Measurements from ENCODE around the gene ADAMTS8. TPM values are rescaled to one million over a fixed set of nuclear protein-coding genes. Genes with fewer than 3 reads are reported as not detected.

The ADAMTS8 gene
- total and polyA plus RNA-seq, 2 donors (not counting 3 experiments of a cell fraction or from before 2014, with no cell fraction given): not detected

- CTCF ChIA-PET: interaction anchor here (2.0 to 12.3 kb wide), 3 partner anchors 213 to 1248 kb away, joined by 9 to 464 read pairs (median 12); no protein-coding TSS in a partner anchor
- no peak for TF ChIP-seq EZH2 (IDR thresholded peaks at IDR 0.05; ENCODE audit: borderline replicate concordance, low read depth, low read length, severe bottlenecking)
- no peak for TF ChIP-seq MYC (IDR thresholded peaks at IDR 0.05; ENCODE audit: low read depth, low read length)
- TF ChIP-seq POLR2AphosphoS5 (IDR thresholded peaks at IDR 0.05; ENCODE audit: insufficient read depth, low read depth, low read length): no peak
- no peak for TF ChIP-seq GATA2 (IDR thresholded peaks at IDR 0.05; ENCODE audit: insufficient read depth, insufficient read length, low read depth, low read length)
- no peak for TF ChIP-seq FOS (IDR thresholded peaks at IDR 0.05; ENCODE audit: borderline replicate concordance, insufficient read depth, low read length)
- TF ChIP-seq POLR2A (IDR thresholded peaks at IDR 0.05; ENCODE audit: low read depth, low read length): no peak
- TF ChIP-seq CTCF (IDR thresholded peaks at IDR 0.05; ENCODE audit: extremely low read depth in 1 of 2, insufficient read depth in 1 of 2, low read depth in 1 of 2, low read length in 2 of 2): no peak
- no peak for TF ChIP-seq MAX (IDR thresholded peaks at IDR 0.05; ENCODE audit: insufficient read depth, insufficient read length)
- TF ChIP-seq JUN (IDR thresholded peaks at IDR 0.05; ENCODE audit: borderline replicate concordance, insufficient read depth, insufficient read length, low read depth): no peak
Measured at GRCh38 chr11:130426223-130426836, 2.1 kb downstream of the ADAMTS8 start.

More at GRCh38 chr11:130426223-130426836, 2.1 kb downstream of the ADAMTS8 start:
- no peaks in the 10 kb centered on the region for H4K20me1 ChIP-seq (replicated peaks; ENCODE audit: control insufficient read depth, extremely low read depth, insufficient read depth, low read length)
- no peak overlapping the region for H3K9ac ChIP-seq (replicated peaks; ENCODE audit: extremely low read depth, insufficient read depth, low read length)
- no peaks in the 10 kb centered on the region for H3K4me1 ChIP-seq (ENCODE audit: control insufficient read depth, extremely low read depth, insufficient read depth, low read length)
- no peaks in the 10 kb centered on the region for H3K79me2 ChIP-seq (ENCODE audit: control insufficient read depth, insufficient read depth, low read length)
- FAIRE-seq: no peak
- BruUV-seq (replicated peaks): no TSS peak
- dilution Hi-C loops (cut with MboI; ENCODE audit: extremely low pct_ligation_motif_present, low sequenced_read_pairs): loop anchor here (25.0 kb wide), 1 partner anchor 436 kb away; no protein-coding TSS in a partner anchor
- intact Hi-C loops (cut with micrococcal nuclease): loop anchor here (1.0 kb wide), 1 partner anchor 213 kb away; no protein-coding TSS in a partner anchor
- no peaks in the 10 kb centered on the region for H3K9me1 ChIP-seq (replicated peaks; ENCODE audit: control insufficient read depth, extremely low read depth, insufficient read depth, low read length)
- H3K27me3 ChIP-seq (ENCODE audit: control insufficient read depth in 2 of 2, insufficient read depth in 2 of 2, low read length in 2 of 2): peaks cover 46 to 48% of the 10 kb centered on the region in 2 experiments
- no peaks in the 10 kb centered on the region for H3K36me3 ChIP-seq (ENCODE audit: control insufficient read depth in 2 of 2, extremely low read depth in 1 of 2, insufficient read depth in 2 of 2, low read length in 2 of 2)
- DNase-seq (ENCODE audit: low read depth, low spot score): no peak
- no peak overlapping the region for H3K4me3 ChIP-seq (replicated peaks in 1 of 3; ENCODE audit: insufficient read depth in 1 of 3, low read depth in 1 of 3, low read length in 3 of 3)
- H3K27ac ChIP-seq (ENCODE audit: insufficient read depth, low read depth, low read length): no peak overlapping the region
- POLR2A ChIA-PET: no interaction called here
- H3K4me2 ChIP-seq (ENCODE audit: insufficient read depth, low read length): no peak overlapping the region
- H3K9me3 ChIP-seq (replicated peaks; ENCODE audit: control insufficient read depth, insufficient read depth, low read length): no peaks in the 10 kb centered on the region
- no peak overlapping the region for H2AFZ ChIP-seq (ENCODE audit: low read depth, low read length)

Measured in endothelial cell of umbilical vein (primary cell).